A673 (cell line): Measurements from ENCODE around the gene VPS13D.

ENCODE experiments used
- CTCF ChIP-seq: fragments of 300-800, 200-600 bp; sonication (generic); conservative IDR thresholded peaks from 2 replicates; pipeline ENCODE4 v1.5.1; 2017; ENCODE audit warnings: low read depth, mild to moderate bottlenecking, antibody characterized with exemption, low read length, moderate library complexity, mixed read lengths
- EZH2 ChIP-seq: fragments of 200-600 bp; sonication (generic); IDR thresholded peaks from 2 replicates; pipeline ENCODE4 v1.6.1; 2017; ENCODE audit warnings: borderline replicate concordance, low read depth, mild to moderate bottlenecking, mixed read lengths, antibody characterized with exemption, low read length; ENCODE audit not compliant: poor library complexity, severe bottlenecking

- TF ChIP-seq CTCF (no peak), EZH2 (no peak)
These were observed 172.4 kb downstream of the VPS13D start for GRCh38 chr1:12402159-12402673.
